ENCODE measurements around the gene PARD3B. TPM values are rescaled to one million over a fixed set of nuclear protein-coding genes. Genes with fewer than 3 reads are reported as not detected.

PARD3B gene
- total and polyA plus RNA-seq, 10 of the 15 experiments (the other 5 are each of a cell fraction or from before 2014, with no cell fraction given) = 0.01 to 0.54 (median 0.07) TPM; not detected in 7

DNA sequence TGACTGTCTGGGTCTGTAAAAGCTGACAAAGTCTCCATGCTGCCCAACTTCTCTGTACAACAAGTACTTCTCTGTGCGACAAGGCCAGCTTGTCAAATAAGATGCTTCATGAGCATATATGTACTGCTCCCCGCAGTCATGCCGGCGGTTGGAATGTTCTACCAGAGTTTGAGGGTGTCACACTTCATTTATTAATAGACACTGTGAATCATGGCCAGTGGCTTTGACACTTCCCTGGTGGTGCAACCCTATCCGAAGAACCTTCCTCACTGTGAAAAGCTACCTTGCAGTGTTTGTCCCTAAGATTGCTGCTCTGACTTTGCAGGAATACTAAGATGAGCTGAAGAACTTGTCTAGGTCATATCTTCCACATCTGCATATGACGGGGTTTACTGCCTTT is 1016.2 kb downstream of the PARD3B start:
- Histone ChIP-seq H3K27ac (ENCODE audit: control insufficient read depth, insufficient read depth) (no peak overlapping the region), H3K4me3 (no peak overlapping the region), H3K4me1 (ENCODE audit: control insufficient read depth, insufficient read depth, low read length) (no peaks in the 10 kb centered on the region), H3K79me2 (ENCODE audit: control insufficient read depth, insufficient read depth, low read length) (no peaks in the 10 kb centered on the region), H3K27me3 (replicated peaks in 1 of 2; ENCODE audit: control insufficient read depth in 2 of 2, insufficient read depth in 2 of 2, low read length in 1 of 2) (no peaks in the 10 kb centered on the region; a peak in 1 of 4 replicates), H2AFZ (ENCODE audit: control insufficient read depth, low read depth, low read length) (no peak overlapping the region), H3K9ac (ENCODE audit: control insufficient read depth, insufficient read depth, low read length) (no peak overlapping the region), H4K20me1 (ENCODE audit: control insufficient read depth, insufficient read depth) (no peaks in the 10 kb centered on the region), H3K36me3 (ENCODE audit: control insufficient read depth in 2 of 2, insufficient read depth in 2 of 2, low read length in 1 of 2) (no peaks in the 10 kb centered on the region), H3K9me3 (replicated peaks; ENCODE audit: control insufficient read depth, insufficient read depth, low read length) (no peaks in the 10 kb centered on the region), H3K4me2 (ENCODE audit: control insufficient read depth, insufficient read depth) (no peak overlapping the region)
- SMC1A ChIA-PET (ENCODE audit: uncharacterized antibody, unreplicated experiment) = interaction anchor here (0.8 kb wide), 1 partner anchor 101 kb away, joined by 3 read pairs; no protein-coding TSS in a partner anchor
- CTCF ChIA-PET = no interaction called here
- POLR2A ChIA-PET = no interaction called here
- FAIRE-seq (no peak), DNase-seq (ENCODE audit: low read depth, low spot score) (no peak), ATAC-seq (no peak)
- in situ Hi-C loops (cut with MboI) (no loop called here), intact Hi-C loops (cut with micrococcal nuclease; ENCODE audit: unreplicated experiment) (no loop called here)
- TF ChIP-seq CBX5 (IDR thresholded peaks at IDR 0.05; ENCODE audit: low read depth) (no peak), ZBTB11 (CRISPR knock-in tag; IDR thresholded peaks at IDR 0.05) (no peak), PAX5 (IDR thresholded peaks at IDR 0.05; ENCODE audit: borderline replicate concordance, low read depth, low read length) (no peak), KLF5 (IDR thresholded peaks at IDR 0.05; ENCODE audit: partially characterized antibody) (no peak), BCL11A (IDR thresholded peaks at IDR 0.05; ENCODE audit: low read depth, low read length) (no peak), YY1 (IDR thresholded peaks at IDR 0.05; ENCODE audit: low read depth, low read length) (no peak), ATF7 (IDR thresholded peaks at IDR 0.05; ENCODE audit: low read depth) (no peak), TCF12 (IDR thresholded peaks at IDR 0.05; ENCODE audit: low read depth, low read length) (no peak), SMARCA5 (IDR thresholded peaks at IDR 0.05) (no peak)
- TF ChIP-seq, protein P1, sequence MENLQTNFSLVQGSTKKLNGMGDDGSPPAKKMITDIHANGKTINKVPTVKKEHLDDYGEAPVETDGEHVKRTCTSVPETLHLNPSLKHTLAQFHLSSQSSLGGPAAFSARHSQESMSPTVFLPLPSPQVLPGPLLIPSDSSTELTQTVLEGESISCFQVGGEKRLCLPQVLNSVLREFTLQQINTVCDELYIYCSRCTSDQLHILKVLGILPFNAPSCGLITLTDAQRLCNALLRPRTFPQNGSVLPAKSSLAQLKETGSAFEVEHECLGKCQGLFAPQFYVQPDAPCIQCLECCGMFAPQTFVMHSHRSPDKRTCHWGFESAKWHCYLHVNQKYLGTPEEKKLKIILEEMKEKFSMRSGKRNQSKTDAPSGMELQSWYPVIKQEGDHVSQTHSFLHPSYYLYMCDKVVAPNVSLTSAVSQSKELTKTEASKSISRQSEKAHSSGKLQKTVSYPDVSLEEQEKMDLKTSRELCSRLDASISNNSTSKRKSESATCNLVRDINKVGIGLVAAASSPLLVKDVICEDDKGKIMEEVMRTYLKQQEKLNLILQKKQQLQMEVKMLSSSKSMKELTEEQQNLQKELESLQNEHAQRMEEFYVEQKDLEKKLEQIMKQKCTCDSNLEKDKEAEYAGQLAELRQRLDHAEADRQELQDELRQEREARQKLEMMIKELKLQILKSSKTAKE (IDR thresholded peaks at IDR 0.05; ENCODE audit: low read depth, poor library complexity, severe bottlenecking) = no peak
- no TSS peak for BruUV-seq (replicated peaks)
- WGBS (ENCODE audit: insufficient coverage, insufficient replicate concordance, low lambda C conversion rate, missing lambda C conversion rate) = 72% methylated on average over 6 of the region's 6 CpGs
- RAD21 ChIA-PET (ENCODE audit: unreplicated experiment) = no interaction called here
